Measurements from ENCODE around the gene PRDM16. TPM values are rescaled to one million over a fixed set of nuclear protein-coding genes. Genes with fewer than 3 reads are reported as not detected.

PRDM16 gene
- polyA plus RNA-seq, 1 of the 3 experiments (the other 2 are of a cell fraction) = not detected

- no peak for TF ChIP-seq USF2 (IDR thresholded peaks at IDR 0.05; ENCODE audit: borderline replicate concordance, low read depth, low read length)
- TF ChIP-seq NRF1 (IDR thresholded peaks at IDR 0.05; ENCODE audit: low read depth, low read length) = no peak
- TF ChIP-seq REST (IDR thresholded peaks at IDR 0.05; ENCODE audit: low read depth, low read length) = no peak
- TF ChIP-seq RCOR1 (IDR thresholded peaks at IDR 0.05; ENCODE audit: low read length) = no peak
These were observed 245.7 kb downstream of the PRDM16 start (continued) for GRCh38 chr1:3314491-3315381.

- CTCF ChIA-PET = interaction anchor here (2.2 kb wide), 1 partner anchor 14 kb away, joined by 5 read pairs; no protein-coding TSS in a partner anchor
- no peaks in the 10 kb centered on the region for H3K9me2 ChIP-seq
- DNase-seq = no peak
These were observed 246.7 kb downstream of the PRDM16 start for GRCh38 chr1:3315399-3316339.

More at GRCh38 chr1:3315399-3316339, 246.7 kb downstream of the PRDM16 start:
- TF ChIP-seq RXRA (IDR thresholded peaks at IDR 0.05; ENCODE audit: borderline replicate concordance, low read depth) = no peak
- TF ChIP-seq USF2 (IDR thresholded peaks at IDR 0.05; ENCODE audit: borderline replicate concordance, low read depth, low read length) = no peak
- TF ChIP-seq IRF3 (IDR thresholded peaks at IDR 0.05; ENCODE audit: low read depth, low read length) = no peak
- no peak for TF ChIP-seq FOSL2 (IDR thresholded peaks at IDR 0.05; ENCODE audit: borderline replicate concordance, low read depth)
- no peak for TF ChIP-seq SIN3A (IDR thresholded peaks at IDR 0.05; ENCODE audit: borderline replicate concordance, low read depth, low read length)
- no peak for TF ChIP-seq PBX3 (IDR thresholded peaks at IDR 0.05)
- TF ChIP-seq GABPA (IDR thresholded peaks at IDR 0.05; ENCODE audit: low read depth) = no peak
- TF ChIP-seq MEF2A (IDR thresholded peaks at IDR 0.05; ENCODE audit: borderline replicate concordance, low read depth) = no peak
- TF ChIP-seq RFX5 (IDR thresholded peaks at IDR 0.05; ENCODE audit: low read length) = no peak
- TF ChIP-seq EZH2phosphoT487 (IDR thresholded peaks at IDR 0.05; ENCODE audit: borderline replicate concordance, low read depth) = no peak
- no peak for TF ChIP-seq EP300 (IDR thresholded peaks at IDR 0.05; ENCODE audit: borderline replicate concordance in 1 of 2, low read depth in 1 of 2, low read length in 1 of 2)
- TF ChIP-seq MXI1 (IDR thresholded peaks at IDR 0.05; ENCODE audit: low read depth, low read length) = no peak
- TF ChIP-seq SMC3 (IDR thresholded peaks at IDR 0.05; ENCODE audit: low read depth, low read length) = no peak
- no peak for TF ChIP-seq YY1 (IDR thresholded peaks at IDR 0.05; ENCODE audit: low read depth)
- TF ChIP-seq TCF12 (IDR thresholded peaks at IDR 0.05) = no peak
- no peak for TF ChIP-seq JUND (IDR thresholded peaks at IDR 0.05)
- TF ChIP-seq FOXM1 (IDR thresholded peaks at IDR 0.05; ENCODE audit: low read depth) = no peak
- Histone ChIP-seq H3K36me3 (replicated peaks in 1 of 2; ENCODE audit: control insufficient read depth in 1 of 2, insufficient read depth in 2 of 2, low read length in 1 of 2) (no peaks in the 10 kb centered on the region), H3K9me3 (no peaks in the 10 kb centered on the region), H3K4me3 (ENCODE audit: low read depth in 2 of 2, low read length in 1 of 2) (no peak overlapping the region), H3K27me3 (ENCODE audit: insufficient read depth) (no peaks in the 10 kb centered on the region), H2AFZ (ENCODE audit: low read depth) (no peak overlapping the region), H3F3A (replicated peaks; ENCODE audit: insufficient read depth) (peaks cover 5% of the 10 kb centered on the region), H3K4me1 (ENCODE audit: control insufficient read depth in 1 of 2, insufficient read depth in 2 of 2, low read depth in 1 of 2, low read length in 1 of 2) (peaks cover 0 to 7% of the 10 kb centered on the region in 2 experiments; a peak in 3 of 4 replicates), H3K79me2 (ENCODE audit: insufficient read depth) (no peaks in the 10 kb centered on the region), H3K9ac (no peak overlapping the region), H4K20me1 (ENCODE audit: insufficient read depth) (no peaks in the 10 kb centered on the region), H3K4me2 (no peak overlapping the region), H3K27ac (ENCODE audit: low read depth in 2 of 2, low read length in 1 of 2) (no peak overlapping the region)
- 77% methylated on average over 18 of the region's 21 CpGs for WGBS (ENCODE audit: low lambda C conversion rate)
- POLR2A ChIA-PET = no interaction called here

Data from SK-N-SH (cell line).